Frontal cortex (tissue), 4 donors: ENCODE measurements around the gene KCNQ2. TPM values are rescaled to one million over a fixed set of nuclear protein-coding genes. Genes with fewer than 3 reads are reported as not detected.

Experiments used
- DNase-seq, 2 donors: peaks; one replicate each; pipeline ENCODE4 v3.0.0; 2012; ENCODE audit warnings: low spot score in 2 of 2
- FAIRE-seq: peaks from 2 replicates; lab custom pipeline; 2012; peaks lifted over from hg19 to GRCh38; lab: Jason Lieb, UNC
- total RNA-seq: library from RNA; depleted of rRNA; stranded (reverse); fragments of >200 nt; gene quantifications from one replicate; pipeline ENCODE4 v1.2.3, GENCODE V29; 2014
- donor health status: control.
- donor health status: control.
- donor health status: control.

Gene KCNQ2
- total RNA-seq, 1 donor from 2014 or later: 159 TPM

- no peak for DNase-seq
- no peak for FAIRE-seq
Observed at GRCh38 chr20:63459070-63459380, 13.4 kb downstream of the KCNQ2 start.

- no peak for FAIRE-seq
- DNase-seq: no peak
Observed at GRCh38 chr20:63458170-63459069, 14.0 kb downstream of the KCNQ2 start.

- FAIRE-seq (no peak), DNase-seq (peak; percentile 59 to 75)
Observed at GRCh38 chr20:63457737-63458136, 14.7 kb downstream of the KCNQ2 start.

GRCh38 chr20:63456429-63457284 lies 15.8 kb downstream of the KCNQ2 start:
- DNase-seq (no peak), FAIRE-seq (no peak)

GRCh38 chr20:63455568-63455859 lies 16.9 kb downstream of the KCNQ2 start:
- FAIRE-seq: no peak
- DNase-seq: no peak

- no peak for FAIRE-seq
- DNase-seq: peak in 1 of 2 donors; percentile 54
Observed at GRCh38 chr20:63454731-63455567, 17.5 kb downstream of the KCNQ2 start.

GRCh38 chr20:63452821-63453523 lies 19.5 kb downstream of the KCNQ2 start:
- no peak for FAIRE-seq

GRCh38 chr20:63452341-63452740 lies 20.1 kb downstream of the KCNQ2 start:
- DNase-seq (no peak), FAIRE-seq (no peak)

More at GRCh38 chr20:63452821-63453523, 19.5 kb downstream of the KCNQ2 start:
- peak; percentile 51 to 52 for DNase-seq

GRCh38 chr20:63451821-63452220 lies 20.6 kb downstream of the KCNQ2 start:
- no peak for DNase-seq
- FAIRE-seq: no peak

- DNase-seq (no peak), FAIRE-seq (no peak)
Observed at GRCh38 chr20:63449796-63450730, 22.4 kb downstream of the KCNQ2 start.

GRCh38 chr20:63449025-63449424 lies 23.4 kb downstream of the KCNQ2 start:
- FAIRE-seq (no peak), DNase-seq (no peak)

- no peak for DNase-seq
- FAIRE-seq: no peak
Observed at GRCh38 chr20:63448031-63448430, 24.4 kb downstream of the KCNQ2 start.

- no peak for DNase-seq
- no peak for FAIRE-seq
Observed at GRCh38 chr20:63447320-63447719, 25.1 kb downstream of the KCNQ2 start.

- FAIRE-seq: no peak
- peak in 1 of 2 donors; percentile 54 for DNase-seq
Observed at GRCh38 chr20:63446216-63447024, 26.0 kb downstream of the KCNQ2 start.

GRCh38 chr20:63445075-63445734 lies 27.2 kb downstream of the KCNQ2 start:
- no peak for FAIRE-seq
- no peak for DNase-seq

GRCh38 chr20:63444548-63444947 lies 27.9 kb downstream of the KCNQ2 start:
- FAIRE-seq (no peak), DNase-seq (no peak)
